WI38 (cell line): ENCODE measurements around the gene DNAH8.

Experiments
- H3K4me3 ChIP-seq: 2 replicates; pipeline ENCODE4 v1.5.1; 2011; ENCODE audit warnings: low read depth, mild to moderate bottlenecking, control low read depth, low read length
- TF ChIP-seq, protein P1 (sequence below): IDR thresholded peaks from 2 replicates; pipeline ENCODE4 v1.5.1; 2012; ENCODE audit warnings: low read depth, mild to moderate bottlenecking, control low read depth, low read length

Gene DNAH8

DNA sequence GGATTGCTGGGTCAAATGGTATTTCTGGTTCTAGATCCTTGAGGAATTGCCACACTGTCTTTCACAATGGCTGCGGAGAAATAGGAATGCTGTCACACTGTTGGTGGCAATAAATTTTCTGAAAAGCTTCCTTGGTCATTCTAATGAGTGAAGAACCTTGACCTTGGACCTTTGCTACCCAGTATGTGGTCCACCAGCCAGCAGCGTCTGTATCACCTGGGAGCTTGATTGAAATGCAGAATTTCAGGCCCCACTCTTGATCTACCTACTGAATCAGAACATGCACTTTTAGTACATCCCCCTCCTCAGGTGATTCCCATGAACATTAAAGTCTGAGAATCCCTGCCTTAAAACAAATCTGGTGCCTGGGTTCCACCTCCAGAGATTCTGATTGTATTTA, 305.9 kb downstream of the DNAH8 start:
- H3K4me3 ChIP-seq = no peak overlapping the region
- TF ChIP-seq, protein P1, sequence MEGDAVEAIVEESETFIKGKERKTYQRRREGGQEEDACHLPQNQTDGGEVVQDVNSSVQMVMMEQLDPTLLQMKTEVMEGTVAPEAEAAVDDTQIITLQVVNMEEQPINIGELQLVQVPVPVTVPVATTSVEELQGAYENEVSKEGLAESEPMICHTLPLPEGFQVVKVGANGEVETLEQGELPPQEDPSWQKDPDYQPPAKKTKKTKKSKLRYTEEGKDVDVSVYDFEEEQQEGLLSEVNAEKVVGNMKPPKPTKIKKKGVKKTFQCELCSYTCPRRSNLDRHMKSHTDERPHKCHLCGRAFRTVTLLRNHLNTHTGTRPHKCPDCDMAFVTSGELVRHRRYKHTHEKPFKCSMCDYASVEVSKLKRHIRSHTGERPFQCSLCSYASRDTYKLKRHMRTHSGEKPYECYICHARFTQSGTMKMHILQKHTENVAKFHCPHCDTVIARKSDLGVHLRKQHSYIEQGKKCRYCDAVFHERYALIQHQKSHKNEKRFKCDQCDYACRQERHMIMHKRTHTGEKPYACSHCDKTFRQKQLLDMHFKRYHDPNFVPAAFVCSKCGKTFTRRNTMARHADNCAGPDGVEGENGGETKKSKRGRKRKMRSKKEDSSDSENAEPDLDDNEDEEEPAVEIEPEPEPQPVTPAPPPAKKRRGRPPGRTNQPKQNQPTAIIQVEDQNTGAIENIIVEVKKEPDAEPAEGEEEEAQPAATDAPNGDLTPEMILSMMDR = no peak

DNA sequence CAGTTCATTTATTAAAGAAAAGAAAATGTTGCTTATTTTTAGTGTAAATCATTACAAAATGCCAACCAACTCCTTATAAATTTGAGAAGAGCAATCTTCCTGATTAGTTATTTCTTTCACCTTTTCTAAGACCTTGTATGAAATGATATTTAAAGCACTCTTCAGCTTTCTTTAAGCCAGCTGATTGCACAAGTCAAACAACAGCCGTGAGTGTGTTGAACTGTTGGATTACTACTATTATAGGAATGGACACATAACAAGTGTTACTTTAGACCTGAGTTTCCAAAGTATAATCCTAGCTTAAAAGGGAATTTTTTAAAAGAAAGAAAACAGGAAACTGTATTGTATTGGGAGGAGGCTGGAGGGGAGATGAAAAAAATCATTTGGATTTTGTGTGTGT, 306.7 kb downstream of the DNAH8 start:
- H3K4me3 ChIP-seq = no peak overlapping the region
- TF ChIP-seq, protein P1 = no peak

DNA sequence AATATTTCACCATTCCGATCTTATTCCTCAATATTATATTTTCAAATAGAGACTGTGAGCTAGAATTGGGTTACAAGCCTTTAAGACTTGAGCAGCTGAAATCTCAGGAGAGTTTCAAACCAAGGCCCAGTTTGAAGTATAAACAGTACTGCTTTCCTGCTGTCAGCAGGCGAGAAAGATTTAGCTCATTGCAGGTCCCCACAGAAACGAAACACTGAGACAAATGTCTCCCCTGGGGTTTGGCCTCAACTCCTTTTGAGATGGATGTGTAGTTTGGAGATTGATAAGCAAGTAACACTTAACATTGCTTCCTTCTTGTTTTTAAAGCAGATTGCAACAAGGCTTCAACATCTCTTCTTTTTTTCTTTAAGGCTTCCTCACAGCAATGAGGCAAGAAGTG, 311.1 kb downstream of the DNAH8 start:
- H3K4me3 ChIP-seq = no peak overlapping the region
- TF ChIP-seq, protein P1 = no peak

DNA sequence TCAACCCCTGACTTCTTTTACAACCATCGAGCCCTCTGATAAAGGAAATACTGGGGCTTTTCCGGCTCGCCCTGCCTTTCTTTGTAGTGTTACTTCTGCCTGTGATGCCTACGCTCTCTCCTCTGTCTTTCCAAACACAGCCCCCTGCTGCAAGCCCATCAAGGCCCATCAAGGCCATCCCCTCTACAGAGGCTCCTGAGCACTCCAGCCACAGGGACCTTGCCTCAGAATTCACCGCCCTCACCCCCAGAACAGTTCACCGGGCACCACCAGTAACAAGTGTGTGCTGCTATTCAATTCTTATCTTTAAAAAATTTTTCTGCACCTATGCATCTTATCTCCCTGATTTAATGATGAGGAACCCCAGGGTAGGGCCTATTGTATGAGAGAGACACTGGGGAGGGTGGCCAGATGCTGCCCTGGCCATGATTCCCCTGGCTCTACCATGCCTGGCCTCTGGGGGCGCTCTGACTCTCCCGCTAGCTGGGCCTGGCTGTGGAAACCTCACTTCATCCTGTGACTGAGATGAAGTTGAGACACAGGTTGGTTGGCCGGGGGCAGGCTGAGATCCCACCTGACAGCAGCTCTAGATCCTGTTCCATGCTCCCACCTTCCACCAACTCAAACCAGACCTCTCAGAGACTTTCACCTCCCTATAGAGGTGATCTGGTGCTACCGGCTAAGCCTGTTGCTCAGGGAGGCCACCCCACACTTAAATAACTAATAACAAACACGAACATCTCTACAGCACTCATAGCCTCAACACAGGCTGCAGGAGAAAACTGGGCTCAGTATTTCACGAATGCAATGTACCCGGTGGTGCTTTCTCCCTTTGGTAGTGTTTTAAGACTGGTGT, 314.3 kb downstream of the DNAH8 start:
- TF ChIP-seq, protein P1 = peak; percentile 78
- no peak overlapping the region for H3K4me3 ChIP-seq

DNA sequence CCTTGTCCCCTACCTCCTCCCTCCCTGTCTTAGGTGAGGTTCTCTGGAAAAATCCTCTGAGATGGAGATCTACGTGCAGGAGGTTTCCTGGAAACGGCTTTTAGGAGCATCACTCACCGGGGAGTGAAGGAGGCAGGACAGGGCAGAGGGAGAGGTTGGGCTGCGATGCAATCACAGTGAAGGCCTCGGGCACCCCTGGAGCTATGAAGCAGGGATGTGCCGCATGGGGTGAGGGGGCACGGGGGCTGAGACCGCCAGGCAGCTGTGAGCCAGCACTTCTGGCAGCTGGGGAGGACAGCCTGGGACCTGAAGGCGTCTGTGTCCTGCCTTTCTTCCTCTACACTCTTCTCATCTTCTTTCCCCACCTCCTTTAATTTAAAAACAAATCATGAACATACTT, 320.6 kb downstream of the DNAH8 start:
- TF ChIP-seq, protein P1 = no peak
- no peak overlapping the region for H3K4me3 ChIP-seq

DNA sequence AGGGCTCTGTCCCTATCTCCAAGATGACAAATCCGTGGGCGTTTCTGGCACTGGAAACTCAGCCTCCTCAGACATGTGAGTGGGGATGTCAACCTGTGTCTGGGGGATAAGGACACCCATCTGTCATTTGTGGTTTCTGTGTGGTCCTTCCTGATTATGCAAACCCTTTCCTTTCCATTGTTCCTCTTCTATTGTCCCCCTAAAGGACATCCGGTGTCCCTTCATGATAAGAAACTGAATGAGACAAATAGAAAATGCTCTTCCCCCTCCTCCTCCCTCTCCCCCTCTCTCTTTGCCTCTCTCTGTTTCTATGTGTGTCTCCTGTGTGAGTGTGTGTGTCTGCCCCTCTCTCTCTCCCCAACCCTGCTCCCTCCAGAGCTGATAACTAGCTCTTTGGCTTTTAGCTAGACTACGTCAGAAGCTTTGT, 322.0 kb downstream of the DNAH8 start:
- no peak overlapping the region for H3K4me3 ChIP-seq
- TF ChIP-seq, protein P1 = no peak

DNA sequence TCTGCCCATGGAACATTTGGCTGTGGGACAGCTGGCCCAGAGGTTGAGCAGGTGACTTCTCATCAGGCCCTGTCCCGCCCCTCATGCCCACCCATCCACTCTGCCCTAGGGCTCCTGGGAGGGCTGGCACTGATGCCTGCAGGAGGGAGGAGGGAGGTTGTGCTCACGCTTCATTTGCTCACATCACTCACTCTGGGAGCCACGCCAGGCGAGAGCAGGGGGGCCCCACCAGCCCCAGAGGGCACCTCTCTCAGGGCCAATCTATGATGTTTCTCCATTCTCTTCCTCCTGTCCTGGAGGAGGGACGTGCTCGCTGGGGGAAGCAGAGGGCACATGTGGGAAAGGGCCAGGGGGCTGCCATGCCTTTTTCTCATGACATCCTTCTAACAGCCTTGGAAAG, 322.6 kb downstream of the DNAH8 start:
- TF ChIP-seq, protein P1 = no peak
- H3K4me3 ChIP-seq = no peak overlapping the region
